Stimulated activated naive CD8-positive, alpha-beta T cell treated with anti-CD3 and anti-CD28 coated beads, Interleukin-15, amount 100 ng/mL, for 72 hours (primary cell): ENCODE data around the gene KRTAP3-2.

Experiments used
- ATAC-seq: fragments of 150-1000 bp; cut with Tn5 transposase; 2 replicates; pipeline ENCODE4 v1.10.0; 2021; ENCODE audit warnings: mild to moderate bottlenecking, moderate library complexity
- DNase-seq, 2 donors: peaks; one replicate each; pipeline ENCODE4 v3.0.0; 2021 to 2022
- H3K27ac Mint-ChIP-seq, 2 donors: one replicate each; pipeline ENCODE4 v1.8.0; 2022; ENCODE audit warnings: mild to moderate bottlenecking in 2 of 2, mixed read lengths in 2 of 2, moderate library complexity in 2 of 2
- H3K27me3 Mint-ChIP-seq: one replicate; pipeline ENCODE4 v1.8.0; 2022; ENCODE audit warnings: mixed read lengths
- H3K4me1 Mint-ChIP-seq: one replicate; pipeline ENCODE4 v1.8.0; 2022; ENCODE audit warnings: mild to moderate bottlenecking, mixed read lengths
- H3K4me3 Mint-ChIP-seq, 2 donors: one replicate each; pipeline ENCODE4 v1.8.0; 2022; ENCODE audit warnings: mild to moderate bottlenecking in 2 of 2, mixed read lengths in 2 of 2, moderate library complexity in 1 of 2
- H3K9me3 Mint-ChIP-seq, 2 donors: one replicate each; pipeline ENCODE4 v1.8.0; 2022; ENCODE audit warnings: mixed read lengths in 2 of 2

The KRTAP3-2 gene

DNA sequence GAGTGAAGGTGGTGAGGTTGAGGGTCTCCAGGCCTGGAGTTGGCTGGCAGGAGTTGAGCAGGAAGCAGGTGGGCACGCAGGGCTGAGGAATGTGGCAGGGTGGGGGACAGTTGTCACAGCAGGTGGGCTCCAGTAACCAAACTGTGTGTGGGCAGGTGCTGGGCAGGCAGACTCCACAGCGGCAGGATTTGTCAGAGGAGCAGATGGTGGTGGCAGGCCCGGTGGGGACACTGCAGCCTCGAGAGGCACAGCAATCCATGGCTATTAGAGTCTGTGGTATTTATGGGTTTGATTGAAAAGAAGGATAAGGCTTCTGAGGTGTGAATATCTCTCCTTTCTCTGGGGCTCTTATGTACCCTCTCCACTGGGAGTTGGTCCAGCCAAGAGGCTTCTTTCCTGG is 5.9 kb downstream of the KRTAP3-2 start, which contains the start of gene KRTAP3-3:
Gene KRTAP3-3 (minus strand): TSS at position 326 of the 400 bp plus-strand sequence. CDS start 67 bp downstream, at position 259.
- ATAC-seq (no peak), DNase-seq (no peak)
- Mint-ChIP-seq H3K9me3 (no peaks in the 10 kb centered on the region), H3K27ac (no peak within 1 kb of the TSS), H3K27me3 (peaks cover 38% of the 10 kb centered on the region), H3K4me3 (no peak within 1 kb of the TSS), H3K4me1 (no peaks in the 10 kb centered on the region)

DNA sequence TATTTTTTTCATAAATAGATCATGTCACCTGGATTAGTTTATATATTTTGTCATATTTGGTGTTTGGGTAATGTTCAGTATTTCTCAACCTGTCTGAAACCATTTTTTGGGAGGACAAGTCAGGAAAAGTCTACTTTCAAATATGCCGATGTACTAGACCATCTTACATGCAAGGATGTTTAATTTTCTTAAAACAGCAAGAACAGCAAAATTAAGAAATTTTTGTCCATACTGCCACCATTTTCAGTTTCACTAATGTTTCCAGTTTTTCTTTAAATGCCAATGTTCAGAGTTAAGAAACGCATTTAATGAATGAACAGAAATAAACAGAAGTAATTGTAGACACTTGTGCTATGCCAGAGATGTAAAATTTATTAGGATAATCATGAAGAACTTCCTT is 6.6 kb downstream of the KRTAP3-2 start:
- no peaks in the 10 kb centered on the region for H3K9me3 Mint-ChIP-seq
- H3K4me1 Mint-ChIP-seq, result no peaks in the 10 kb centered on the region
- ATAC-seq (no peak), DNase-seq (no peak)
- H3K4me3 Mint-ChIP-seq, result no peak overlapping the region
- H3K27ac Mint-ChIP-seq, result no peak overlapping the region
- H3K27me3 Mint-ChIP-seq, result peaks cover 33% of the 10 kb centered on the region

- Mint-ChIP-seq H3K4me3 (no peak overlapping the region), H3K9me3 (no peaks in the 10 kb centered on the region), H3K27ac (no peak overlapping the region), H3K27me3 (peaks cover 30% of the 10 kb centered on the region), H3K4me1 (no peaks in the 10 kb centered on the region)
- ATAC-seq (no peak), DNase-seq (no peak)
Measured at GRCh38 chr17:40992666-40993065, 7.0 kb downstream of the KRTAP3-2 start.

DNA sequence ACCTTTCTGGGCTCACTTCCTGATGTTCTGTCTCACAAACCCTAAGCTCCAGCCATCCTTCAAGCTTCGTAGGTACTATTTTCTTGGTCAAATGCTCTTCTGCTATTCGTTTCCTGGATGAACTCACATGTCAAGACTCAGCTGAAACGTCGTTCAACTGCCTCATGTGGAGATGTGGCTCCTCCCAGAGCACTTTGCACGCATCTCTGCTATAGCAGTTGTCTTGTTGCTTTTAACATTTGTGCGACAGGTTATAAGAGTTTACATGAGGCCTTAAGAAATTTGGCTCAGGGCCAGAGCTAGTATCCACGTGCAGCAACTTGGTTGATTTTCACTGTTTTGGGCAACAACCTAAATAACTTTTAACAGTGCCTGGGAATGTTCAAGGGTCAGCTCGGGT is 12.8 kb downstream of the KRTAP3-2 start:
- H3K9me3 Mint-ChIP-seq, result no peaks in the 10 kb centered on the region
- no peak overlapping the region for H3K27ac Mint-ChIP-seq
- DNase-seq, result no peak
- no peak overlapping the region for H3K4me3 Mint-ChIP-seq
- H3K27me3 Mint-ChIP-seq, result peaks cover 8% of the 10 kb centered on the region
- no peak for ATAC-seq
- no peaks in the 10 kb centered on the region for H3K4me1 Mint-ChIP-seq

DNA sequence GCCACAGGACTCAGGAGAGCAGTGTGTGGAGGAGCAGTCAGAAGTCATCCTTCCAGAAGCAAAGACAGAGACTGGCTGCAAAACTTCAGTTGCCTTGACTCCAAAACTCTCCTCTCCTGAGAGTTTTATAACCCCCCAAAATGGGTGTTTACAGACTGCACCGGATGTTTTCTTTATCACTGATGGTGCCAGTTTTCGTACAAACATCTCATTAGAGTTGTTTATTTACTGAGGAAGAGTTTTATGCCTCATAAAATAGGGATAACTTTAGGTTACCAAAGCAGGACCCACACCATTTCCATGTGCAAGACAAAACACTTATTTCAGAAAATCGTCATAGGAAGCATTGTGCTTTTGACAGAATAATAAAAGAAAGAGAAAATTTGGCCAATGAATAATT is 15.5 kb downstream of the KRTAP3-2 start, which contains the start of gene KRT40:
Gene KRT40 (minus strand): TSS at position 101 of the 400 bp plus-strand sequence. CDS start 53 bp downstream, at position 48.
- no peak within 1 kb of the TSS for H3K27ac Mint-ChIP-seq
- H3K4me1 Mint-ChIP-seq, result no peaks in the 10 kb centered on the region
- no peak within 1 kb of the TSS for H3K4me3 Mint-ChIP-seq
- no peaks in the 10 kb centered on the region for H3K9me3 Mint-ChIP-seq
- peaks cover 8% of the 10 kb centered on the region for H3K27me3 Mint-ChIP-seq
- DNase-seq (no peak), ATAC-seq (no peak)

DNA sequence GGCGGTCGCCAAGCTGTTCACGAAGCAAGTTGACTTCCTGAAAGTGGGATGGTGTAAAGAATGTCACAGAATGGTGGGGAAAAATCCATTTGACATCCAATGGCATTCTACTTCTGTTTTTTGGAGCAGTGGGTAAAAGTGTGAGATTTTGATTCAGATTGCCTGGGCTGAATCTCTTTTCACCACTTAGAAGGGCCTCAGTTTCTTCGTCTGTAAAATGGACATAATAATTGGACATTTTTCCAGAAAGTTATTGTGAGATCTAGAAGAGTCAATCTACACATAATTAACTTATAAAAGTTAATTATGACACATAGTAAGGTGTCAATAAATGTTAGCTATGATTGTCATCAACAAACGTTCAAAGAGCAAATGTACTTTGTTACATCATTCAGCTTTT is 18.6 kb downstream of the KRTAP3-2 start:
- Mint-ChIP-seq H3K4me3 (no peak overlapping the region), H3K27ac (no peak overlapping the region), H3K4me1 (no peaks in the 10 kb centered on the region), H3K27me3 (peaks cover 17% of the 10 kb centered on the region), H3K9me3 (no peaks in the 10 kb centered on the region)
- DNase-seq (no peak), ATAC-seq (no peak)

DNA sequence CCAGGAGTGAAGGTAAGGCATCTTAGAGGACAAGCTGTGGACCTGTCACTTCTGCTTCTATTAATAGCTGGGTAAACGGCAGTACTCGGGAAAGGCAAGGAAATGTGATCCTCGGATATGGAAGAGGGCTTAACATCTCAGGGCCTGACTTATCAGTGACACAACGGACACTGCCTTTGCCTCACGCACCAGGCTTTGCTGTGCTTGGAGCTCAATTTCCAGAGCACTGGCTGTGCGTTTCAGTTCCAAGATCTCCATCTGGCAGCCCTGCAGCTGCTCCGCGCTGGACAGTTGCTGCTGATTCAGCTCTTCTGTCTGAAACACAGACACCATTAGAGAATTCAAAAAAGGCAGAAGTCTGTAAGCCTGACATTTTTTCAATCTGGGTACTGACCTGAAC is 19.1 kb downstream of the KRTAP3-2 start:
- no peak for ATAC-seq
- Mint-ChIP-seq H3K27ac (no peak overlapping the region), H3K9me3 (no peaks in the 10 kb centered on the region), H3K4me3 (no peak overlapping the region), H3K4me1 (no peaks in the 10 kb centered on the region), H3K27me3 (peaks cover 19% of the 10 kb centered on the region)
- DNase-seq, result no peak

GRCh38 chr17:40980117-40980516 is 19.6 kb downstream of the KRTAP3-2 start:
- H3K27ac Mint-ChIP-seq, result no peak overlapping the region
- H3K4me1 Mint-ChIP-seq, result no peaks in the 10 kb centered on the region
- no peak for ATAC-seq
- H3K9me3 Mint-ChIP-seq, result no peaks in the 10 kb centered on the region
- H3K4me3 Mint-ChIP-seq, result no peak overlapping the region
- H3K27me3 Mint-ChIP-seq, result peaks cover 19% of the 10 kb centered on the region
- DNase-seq, result no peak

DNA sequence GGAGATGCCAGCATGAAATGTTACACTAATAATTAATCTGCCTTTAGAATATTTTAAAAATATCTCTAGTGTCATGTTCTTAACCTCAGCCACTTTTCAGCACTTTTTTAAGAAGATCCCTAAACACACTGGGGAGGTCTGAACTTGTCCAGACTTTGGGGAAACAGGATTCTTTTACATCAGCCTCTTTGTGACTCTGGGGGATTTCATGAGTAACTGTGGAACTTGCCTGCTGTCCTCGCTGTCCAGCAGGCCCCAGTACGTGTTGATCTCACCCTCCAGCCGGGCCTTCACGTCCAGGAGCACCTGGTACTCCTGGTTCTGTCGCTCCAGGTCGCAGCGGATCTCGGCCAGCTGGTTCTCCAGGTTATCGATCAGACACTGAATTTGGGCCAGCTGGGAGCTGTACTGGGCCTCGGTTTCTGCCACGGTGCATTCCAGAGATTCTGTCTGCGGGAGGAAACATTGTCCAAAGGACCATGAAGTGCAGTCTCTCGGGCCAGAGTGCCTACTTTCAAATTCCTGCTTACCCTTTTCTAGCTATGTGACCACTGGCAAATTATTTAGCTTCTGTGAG is 21.0 kb downstream of the KRTAP3-2 start:
- no peaks in the 10 kb centered on the region for H3K9me3 Mint-ChIP-seq
- H3K4me1 Mint-ChIP-seq, result no peaks in the 10 kb centered on the region
- H3K27me3 Mint-ChIP-seq, result peaks cover 12% of the 10 kb centered on the region
- no peak for DNase-seq
- H3K27ac Mint-ChIP-seq, result no peak overlapping the region
- no peak for ATAC-seq
- no peak overlapping the region for H3K4me3 Mint-ChIP-seq

DNA sequence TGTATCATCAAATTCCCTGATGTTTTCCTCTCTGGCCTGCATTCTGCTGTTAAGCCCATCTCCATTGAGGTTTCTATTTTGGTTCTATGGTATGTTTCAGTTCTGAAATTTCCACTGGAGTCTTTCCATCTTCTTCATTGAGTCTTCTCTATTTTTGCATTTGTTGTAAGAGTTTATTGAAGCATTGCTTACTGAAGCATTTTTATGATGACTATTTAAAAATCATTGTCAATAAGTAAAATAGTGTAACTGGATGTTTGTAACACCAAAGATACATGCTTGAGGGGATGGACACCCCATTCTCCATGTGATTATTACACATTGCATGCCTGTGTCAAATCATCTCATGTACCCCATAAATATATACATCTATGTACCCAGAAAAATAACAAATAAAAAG is 24.2 kb downstream of the KRTAP3-2 start:
- no peak overlapping the region for H3K4me3 Mint-ChIP-seq
- no peak for ATAC-seq
- H3K27ac Mint-ChIP-seq, result peak overlapping the region in 1 of 2 donors; percentile 3
- H3K4me1 Mint-ChIP-seq, result no peaks in the 10 kb centered on the region
- no peak for DNase-seq
- H3K9me3 Mint-ChIP-seq, result no peaks in the 10 kb centered on the region
- peaks cover 11% of the 10 kb centered on the region for H3K27me3 Mint-ChIP-seq

- Mint-ChIP-seq H3K27ac (no peak overlapping the region), H3K27me3 (peaks cover 11% of the 10 kb centered on the region), H3K4me3 (no peak overlapping the region), H3K9me3 (no peaks in the 10 kb centered on the region), H3K4me1 (no peaks in the 10 kb centered on the region)
- ATAC-seq (no peak), DNase-seq (no peak)
Measured at GRCh38 chr17:40974366-40974765, 25.3 kb downstream of the KRTAP3-2 start.

DNA sequence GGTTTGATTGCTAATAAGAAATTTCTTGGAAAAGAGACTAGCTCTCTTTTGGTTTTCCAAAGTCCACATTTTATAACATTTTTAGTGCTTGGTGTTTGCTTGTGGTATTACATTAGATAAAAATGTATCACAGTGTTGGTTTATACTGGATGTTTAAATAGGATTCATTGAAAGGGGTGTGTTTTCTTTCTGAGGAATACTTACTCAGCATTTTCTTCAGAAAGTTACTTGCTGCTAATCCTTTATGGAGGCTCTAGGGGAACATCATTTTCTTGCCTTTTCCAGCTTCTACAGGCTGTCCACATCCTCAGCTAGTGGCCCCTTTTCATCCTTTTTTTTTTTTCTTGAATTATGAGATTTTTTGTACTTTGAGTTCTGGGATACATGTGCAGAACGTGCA is 32.1 kb downstream of the KRTAP3-2 start:
- H3K4me1 Mint-ChIP-seq, result no peaks in the 10 kb centered on the region
- no peaks in the 10 kb centered on the region for H3K27me3 Mint-ChIP-seq
- H3K4me3 Mint-ChIP-seq, result no peak overlapping the region
- ATAC-seq (no peak), DNase-seq (no peak)
- no peak overlapping the region for H3K27ac Mint-ChIP-seq
- no peaks in the 10 kb centered on the region for H3K9me3 Mint-ChIP-seq

DNA sequence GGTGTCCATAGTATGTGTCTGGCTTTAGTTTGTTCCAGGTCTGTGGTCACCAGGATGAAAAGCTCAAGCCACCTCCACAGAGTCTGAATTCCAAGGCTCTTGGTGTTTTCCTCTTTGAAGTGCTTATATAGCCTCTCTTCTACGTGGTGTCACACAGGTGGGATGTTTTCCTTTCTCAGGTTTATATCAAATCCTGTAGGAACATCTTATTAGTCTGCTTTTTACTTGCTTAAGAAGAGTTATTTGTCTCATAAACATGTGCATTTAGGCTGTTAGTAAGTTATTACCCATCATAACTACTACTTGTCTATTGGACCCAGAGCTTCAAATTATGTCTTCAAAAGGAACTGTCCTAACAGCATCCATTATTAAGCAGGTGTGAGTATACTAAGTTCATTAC is 32.9 kb downstream of the KRTAP3-2 start, which contains the start of gene KRT39:
Gene KRT39 (minus strand): TSS at position 101 of the 400 bp plus-strand sequence. CDS start 92 bp downstream, at position 9.
- no peaks in the 10 kb centered on the region for H3K27me3 Mint-ChIP-seq

DNA sequence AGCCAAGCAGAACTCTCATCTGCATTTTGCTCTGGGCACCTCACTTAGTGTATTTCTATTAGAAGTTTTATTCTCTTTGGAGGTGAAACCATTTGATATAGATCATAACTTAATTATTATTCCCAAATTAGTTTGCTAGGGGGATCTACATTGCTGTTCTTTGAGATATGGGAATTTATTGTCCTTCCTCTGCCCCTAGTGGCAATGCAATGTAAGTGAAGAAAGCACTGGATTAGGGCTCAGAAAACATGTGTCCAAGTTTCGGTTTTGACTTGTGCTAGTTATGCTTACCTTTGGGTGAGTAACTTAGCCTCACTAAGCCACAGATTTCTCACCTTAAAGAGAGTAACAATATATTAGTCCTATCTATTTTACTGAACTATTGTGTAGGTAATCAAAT is 35.9 kb downstream of the KRTAP3-2 start:
- H3K9me3 Mint-ChIP-seq, result no peaks in the 10 kb centered on the region
- ATAC-seq, result no peak
- DNase-seq, result no peak
- H3K27me3 Mint-ChIP-seq, result no peaks in the 10 kb centered on the region
- no peak overlapping the region for H3K27ac Mint-ChIP-seq
- H3K4me1 Mint-ChIP-seq, result no peaks in the 10 kb centered on the region
- no peak overlapping the region for H3K4me3 Mint-ChIP-seq

More for the DNA sequence above, 32.9 kb downstream of the KRTAP3-2 start, which contains the start of gene KRT39:
- Mint-ChIP-seq H3K9me3 (no peaks in the 10 kb centered on the region), H3K4me1 (no peaks in the 10 kb centered on the region), H3K4me3 (no peak within 1 kb of the TSS), H3K27ac (no peak within 1 kb of the TSS)
- ATAC-seq, result no peak
- DNase-seq, result no peak

GRCh38 chr17:40962059-40962561 is 37.6 kb downstream of the KRTAP3-2 start:
- no peaks in the 10 kb centered on the region for H3K9me3 Mint-ChIP-seq
- DNase-seq, result no peak
- H3K4me3 Mint-ChIP-seq, result no peak overlapping the region
- H3K27me3 Mint-ChIP-seq, result no peaks in the 10 kb centered on the region
- ATAC-seq, result no peak
- H3K4me1 Mint-ChIP-seq, result no peaks in the 10 kb centered on the region
- no peak overlapping the region for H3K27ac Mint-ChIP-seq

- ATAC-seq, result no peak
- Mint-ChIP-seq H3K27me3 (no peaks in the 10 kb centered on the region), H3K4me1 (no peaks in the 10 kb centered on the region), H3K9me3 (no peaks in the 10 kb centered on the region), H3K27ac (no peak overlapping the region), H3K4me3 (no peak overlapping the region)
- DNase-seq, result no peak
Measured at GRCh38 chr17:40961591-40961990, 38.1 kb downstream of the KRTAP3-2 start.

- Mint-ChIP-seq H3K4me1 (no peaks in the 10 kb centered on the region), H3K27me3 (peaks cover 10% of the 10 kb centered on the region), H3K4me3 (no peak overlapping the region), H3K27ac (peak overlapping the region in 1 of 2 donors; percentile 70), H3K9me3 (no peaks in the 10 kb centered on the region)
- ATAC-seq (no peak), DNase-seq (no peak)
Measured at GRCh38 chr17:40960144-40960543, 39.6 kb downstream of the KRTAP3-2 start.
